ENCODE data around the gene HCN2. TPM values are rescaled to one million over a fixed set of nuclear protein-coding genes. Genes with fewer than 3 reads are reported as not detected.

The HCN2 gene
- total and polyA plus RNA-seq, 2 of the 13 experiments (the other 11 are each of a cell fraction or from before 2014, with no cell fraction given), result 0.01 TPM; not detected in 1

GRCh38 chr19:556611-557382 is 32.9 kb upstream of the HCN2 start (continued):
- no peak for TF ChIP-seq HNRNPH1 (optimal IDR thresholded peaks at IDR 0.05; ENCODE audit: low read depth, low read length)
- TF ChIP-seq, protein P1, sequence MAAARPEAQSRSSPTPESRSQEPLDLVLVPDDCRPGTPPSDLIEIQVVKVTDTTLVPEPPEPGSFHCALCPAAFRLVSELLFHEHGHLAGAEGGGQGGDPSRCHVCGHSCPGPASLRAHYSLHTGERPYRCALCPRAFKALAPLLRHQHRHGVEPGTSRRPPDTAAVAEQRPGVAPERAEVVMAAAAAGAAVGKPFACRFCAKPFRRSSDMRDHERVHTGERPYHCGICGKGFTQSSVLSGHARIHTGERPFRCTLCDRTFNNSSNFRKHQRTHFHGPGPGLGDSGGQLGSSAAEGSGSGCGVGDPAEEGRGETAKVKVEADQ (CRISPR knock-in tag; IDR thresholded peaks at IDR 0.05; ENCODE audit: borderline replicate concordance), result no peak
- no peak for TF ChIP-seq ZHX1 (CRISPR knock-in tag; IDR thresholded peaks at IDR 0.05; ENCODE audit: low read depth)
- TF ChIP-seq, protein P2, sequence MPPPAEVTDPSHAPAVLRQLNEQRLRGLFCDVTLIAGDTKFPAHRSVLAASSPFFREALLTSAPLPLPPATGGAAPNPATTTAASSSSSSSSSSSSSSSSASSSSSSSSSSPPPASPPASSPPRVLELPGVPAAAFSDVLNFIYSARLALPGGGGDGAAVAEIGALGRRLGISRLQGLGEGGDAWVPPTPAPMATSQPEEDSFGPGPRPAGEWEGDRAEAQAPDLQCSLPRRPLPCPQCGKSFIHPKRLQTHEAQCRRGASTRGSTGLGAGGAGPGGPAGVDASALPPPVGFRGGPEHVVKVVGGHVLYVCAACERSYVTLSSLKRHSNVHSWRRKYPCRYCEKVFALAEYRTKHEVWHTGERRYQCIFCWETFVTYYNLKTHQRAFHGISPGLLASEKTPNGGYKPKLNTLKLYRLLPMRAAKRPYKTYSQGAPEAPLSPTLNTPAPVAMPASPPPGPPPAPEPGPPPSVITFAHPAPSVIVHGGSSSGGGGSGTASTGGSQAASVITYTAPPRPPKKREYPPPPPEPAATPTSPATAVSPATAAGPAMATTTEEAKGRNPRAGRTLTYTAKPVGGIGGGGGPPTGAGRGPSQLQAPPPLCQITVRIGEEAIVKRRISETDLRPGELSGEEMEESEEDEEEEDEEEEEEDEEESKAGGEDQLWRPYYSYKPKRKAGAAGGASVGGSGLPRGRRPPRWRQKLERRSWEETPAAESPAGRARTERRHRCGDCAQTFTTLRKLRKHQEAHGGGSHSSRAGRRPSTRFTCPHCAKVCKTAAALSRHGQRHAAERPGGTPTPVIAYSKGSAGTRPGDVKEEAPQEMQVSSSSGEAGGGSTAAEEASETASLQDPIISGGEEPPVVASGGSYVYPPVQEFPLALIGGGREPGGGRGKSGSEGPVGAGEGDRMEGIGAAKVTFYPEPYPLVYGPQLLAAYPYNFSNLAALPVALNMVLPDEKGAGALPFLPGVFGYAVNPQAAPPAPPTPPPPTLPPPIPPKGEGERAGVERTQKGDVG (CRISPR knock-in tag; IDR thresholded peaks at IDR 0.05; ENCODE audit: borderline replicate concordance), result no peak
- no peak for TF ChIP-seq KDM6A (CRISPR knock-in tag; IDR thresholded peaks at IDR 0.05; ENCODE audit: low read depth)
- TF ChIP-seq ZNF768 (CRISPR knock-in tag; IDR thresholded peaks at IDR 0.05), result no peak
- TF ChIP-seq ZNF510 (CRISPR knock-in tag; IDR thresholded peaks at IDR 0.05; ENCODE audit: low read depth), result no peak
- no peak for TF ChIP-seq FOXA1 (IDR thresholded peaks at IDR 0.05)
- TF ChIP-seq FOXA1 (CRISPR knock-in tag; IDR thresholded peaks at IDR 0.05), result no peak
- TF ChIP-seq, protein P3, sequence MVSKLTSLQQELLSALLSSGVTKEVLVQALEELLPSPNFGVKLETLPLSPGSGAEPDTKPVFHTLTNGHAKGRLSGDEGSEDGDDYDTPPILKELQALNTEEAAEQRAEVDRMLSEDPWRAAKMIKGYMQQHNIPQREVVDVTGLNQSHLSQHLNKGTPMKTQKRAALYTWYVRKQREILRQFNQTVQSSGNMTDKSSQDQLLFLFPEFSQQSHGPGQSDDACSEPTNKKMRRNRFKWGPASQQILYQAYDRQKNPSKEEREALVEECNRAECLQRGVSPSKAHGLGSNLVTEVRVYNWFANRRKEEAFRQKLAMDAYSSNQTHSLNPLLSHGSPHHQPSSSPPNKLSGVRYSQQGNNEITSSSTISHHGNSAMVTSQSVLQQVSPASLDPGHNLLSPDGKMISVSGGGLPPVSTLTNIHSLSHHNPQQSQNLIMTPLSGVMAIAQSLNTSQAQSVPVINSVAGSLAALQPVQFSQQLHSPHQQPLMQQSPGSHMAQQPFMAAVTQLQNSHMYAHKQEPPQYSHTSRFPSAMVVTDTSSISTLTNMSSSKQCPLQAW (CRISPR knock-in tag; IDR thresholded peaks at IDR 0.05), result no peak
- no peak for TF ChIP-seq ZBTB42 (CRISPR knock-in tag; IDR thresholded peaks at IDR 0.05)
- TF ChIP-seq NFKBIZ (CRISPR knock-in tag; IDR thresholded peaks at IDR 0.05), result no peak
- TF ChIP-seq HNF4G (IDR thresholded peaks at IDR 0.05; ENCODE audit: borderline replicate concordance, low read depth, low read length), result no peak
- TF ChIP-seq HNF4G (CRISPR knock-in tag; IDR thresholded peaks at IDR 0.05; ENCODE audit: borderline replicate concordance, low read depth), result no peak
- no peak for TF ChIP-seq SMYD3 (CRISPR knock-in tag; IDR thresholded peaks at IDR 0.05)
- TF ChIP-seq, protein P4, sequence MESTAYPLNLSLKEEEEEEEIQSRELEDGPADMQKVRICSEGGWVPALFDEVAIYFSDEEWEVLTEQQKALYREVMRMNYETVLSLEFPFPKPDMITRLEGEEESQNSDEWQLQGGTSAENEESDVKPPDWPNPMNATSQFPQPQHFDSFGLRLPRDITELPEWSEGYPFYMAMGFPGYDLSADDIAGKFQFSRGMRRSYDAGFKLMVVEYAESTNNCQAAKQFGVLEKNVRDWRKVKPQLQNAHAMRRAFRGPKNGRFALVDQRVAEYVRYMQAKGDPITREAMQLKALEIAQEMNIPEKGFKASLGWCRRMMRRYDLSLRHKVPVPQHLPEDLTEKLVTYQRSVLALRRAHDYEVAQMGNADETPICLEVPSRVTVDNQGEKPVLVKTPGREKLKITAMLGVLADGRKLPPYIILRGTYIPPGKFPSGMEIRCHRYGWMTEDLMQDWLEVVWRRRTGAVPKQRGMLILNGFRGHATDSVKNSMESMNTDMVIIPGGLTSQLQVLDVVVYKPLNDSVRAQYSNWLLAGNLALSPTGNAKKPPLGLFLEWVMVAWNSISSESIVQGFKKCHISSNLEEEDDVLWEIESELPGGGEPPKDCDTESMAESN (CRISPR knock-in tag; conservative IDR thresholded peaks at IDR 0.05), result no peak
- TF ChIP-seq ZNF280B (CRISPR knock-in tag; IDR thresholded peaks at IDR 0.05; ENCODE audit: borderline replicate concordance), result no peak

Measured in HepG2 (cell line).